ENCODE measurements around the gene FAU.

- no peak for TF ChIP-seq POLR2A (IDR thresholded peaks at IDR 0.05)
- TF ChIP-seq CTCF (IDR thresholded peaks at IDR 0.05), result no peak
- TF ChIP-seq EP300 (IDR thresholded peaks at IDR 0.05), result no peak
These were observed 7.9 kb upstream of the FAU start for GRCh38 chr11:65129649-65130441.

Data from ovary (tissue), 3 donors.